Measurements from ENCODE around the gene TMBIM1.
A peak's percentile ranks its signal among the peaks of the same experiment; 100 is the strongest.

Gene TMBIM1

DNA sequence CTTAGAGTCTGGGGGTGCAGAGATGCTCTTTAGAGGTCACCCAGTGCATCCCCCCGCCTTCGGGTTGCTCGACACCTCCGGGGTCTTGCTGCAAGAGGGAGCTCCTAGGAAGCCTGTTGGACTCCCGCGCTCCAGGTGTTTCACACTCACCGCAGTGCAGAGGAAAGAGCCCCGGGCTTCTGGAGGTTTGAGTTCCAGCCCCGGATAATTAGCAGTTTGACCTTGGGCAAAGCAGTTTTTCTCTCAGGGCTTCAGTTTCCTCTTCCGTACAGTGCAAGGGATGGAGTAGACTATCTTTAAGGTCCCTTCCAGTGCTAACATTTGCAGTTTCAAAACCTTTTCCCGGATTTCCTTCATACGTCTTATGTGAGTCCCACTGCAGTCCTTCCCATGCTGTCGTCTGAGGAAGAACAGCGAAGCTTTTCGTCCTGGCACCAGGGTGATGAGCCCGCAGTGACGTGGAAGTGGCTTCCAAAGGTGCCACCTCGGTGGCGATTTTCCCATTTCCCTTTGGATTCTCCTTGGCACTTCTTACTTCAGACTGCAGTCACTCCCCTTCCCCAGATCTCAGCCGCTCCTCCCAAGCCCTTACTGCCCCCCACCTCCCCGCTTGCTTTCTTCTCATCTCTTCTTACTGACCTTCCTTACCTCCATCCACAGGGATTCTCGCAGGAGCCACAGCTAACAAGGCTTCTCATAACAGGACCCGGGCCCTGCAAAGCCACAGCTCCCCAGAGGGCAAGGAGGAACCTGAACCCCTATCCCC, 21.4 kb downstream of the TMBIM1 start:
- peak overlapping the region; percentile 39 to 82 for H3K27ac ChIP-seq
- no peak for TF ChIP-seq CTCF (IDR thresholded peaks at IDR 0.05)

DNA sequence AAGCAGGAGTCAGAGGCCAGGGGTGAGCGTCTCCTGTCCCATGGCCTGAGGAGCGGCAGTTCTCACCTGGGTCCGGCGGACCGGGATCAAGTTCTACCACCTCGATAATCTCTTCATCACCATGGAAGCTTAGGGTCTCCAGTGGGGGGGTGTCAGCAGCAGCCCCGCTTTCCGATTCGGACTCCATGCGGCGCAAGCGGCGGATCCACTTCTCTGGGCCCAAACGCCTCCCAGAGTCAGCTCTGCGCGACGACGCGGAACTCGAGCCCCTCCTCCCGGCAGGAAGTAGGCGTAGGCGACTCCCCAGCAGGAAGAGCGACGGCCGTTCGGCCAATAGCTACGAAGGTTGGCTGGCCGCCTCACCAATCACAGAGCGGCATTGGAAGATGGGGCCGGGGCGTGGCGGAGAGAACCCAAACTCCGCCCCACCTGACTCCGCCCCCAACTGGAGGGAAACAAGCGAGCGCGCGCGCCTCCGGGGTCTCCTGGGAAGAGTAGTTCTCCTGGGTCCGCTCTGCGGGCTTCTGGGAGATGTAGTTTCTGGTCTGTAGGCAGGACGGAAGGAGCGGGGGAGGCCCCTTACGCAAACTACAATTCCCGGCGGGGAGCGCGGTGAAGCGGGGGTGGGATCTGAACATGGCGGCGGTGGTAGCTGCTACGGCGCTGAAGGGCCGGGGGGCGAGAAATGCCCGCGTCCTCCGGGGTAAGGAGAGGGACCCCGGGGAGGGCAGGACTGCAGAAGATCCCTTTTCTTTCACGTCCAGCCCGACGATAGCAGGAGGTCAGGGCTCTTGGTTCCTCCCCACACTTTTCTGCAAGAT, 22.2 kb downstream of the TMBIM1 start, which contains the start of the genes AAMP and PNKD:
Gene AAMP, minus strand, starts transcription at position 238 of the 821 bp plus-strand sequence. Its CDS starts 51 bp downstream, at position 187.
Gene PNKD, plus strand, starts transcription at position 620 of the 821 bp plus-strand sequence. Its CDS starts 17 bp downstream, at position 637.
- peak; percentile 100 for DNase-seq (ENCODE audit: low spot score)
- no peak for TF ChIP-seq CTCF (IDR thresholded peaks at IDR 0.05)
- Histone ChIP-seq H3K4me3 (peak within 1 kb of the TSS; percentile 93), H3K27ac (peak within 1 kb of the TSS; percentile 80 to 92)

More for the DNA sequence above, 21.4 kb downstream of the TMBIM1 start:
- peak overlapping the region; percentile 84 for H3K4me3 ChIP-seq
- DNase-seq (ENCODE audit: low spot score) = no peak

- DNase-seq (ENCODE audit: low spot score) = no peak
- Histone ChIP-seq H3K4me3 (no peak overlapping the region), H3K27ac (no peak overlapping the region)
- TF ChIP-seq CTCF (IDR thresholded peaks at IDR 0.05) = no peak
These were observed 25.0 kb downstream of the TMBIM1 start for GRCh38 chr2:218267259-218267658.

DNA sequence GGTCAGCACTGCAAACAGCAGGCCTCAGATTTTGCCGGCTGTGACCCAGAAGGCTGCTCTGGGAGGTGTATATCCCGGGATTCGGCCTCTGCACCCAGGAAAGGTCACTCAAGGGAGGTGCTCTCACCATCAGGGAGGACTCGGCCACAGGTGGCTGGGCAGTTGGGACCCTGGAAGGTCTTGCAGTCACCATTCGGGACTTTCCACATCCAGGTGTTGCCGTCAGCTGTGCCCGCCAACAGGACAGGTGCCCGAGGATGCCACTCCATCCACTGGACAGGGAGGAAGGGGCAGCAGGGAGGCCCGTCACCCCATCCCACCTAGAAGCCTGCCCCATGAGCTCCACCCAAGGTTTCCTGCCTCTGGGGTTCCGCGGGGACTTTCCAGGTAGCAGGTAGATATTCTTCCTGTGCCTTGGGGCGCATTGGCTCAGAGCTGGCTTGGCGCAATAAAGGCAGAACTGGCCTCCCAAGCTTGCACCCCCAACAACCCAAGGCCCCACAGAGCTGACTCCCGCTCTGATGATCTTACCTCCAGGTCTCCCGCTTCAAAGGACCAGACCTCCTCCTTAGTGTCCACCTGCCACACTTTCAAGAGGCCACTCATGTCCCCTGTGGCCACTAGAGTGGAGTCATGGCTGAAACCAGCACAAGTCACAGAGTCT, 25.9 kb downstream of the TMBIM1 start:
- Histone ChIP-seq H3K4me3 (no peak overlapping the region), H3K27ac (no peak overlapping the region)
- no peak for DNase-seq (ENCODE audit: low spot score)
- no peak for TF ChIP-seq CTCF (IDR thresholded peaks at IDR 0.05)

GRCh38 chr2:218265626-218266025, 26.7 kb downstream of the TMBIM1 start:
- no peak for TF ChIP-seq CTCF (IDR thresholded peaks at IDR 0.05)
- Histone ChIP-seq H3K4me3 (no peak overlapping the region), H3K27ac (no peak overlapping the region)
- no peak for DNase-seq (ENCODE audit: low spot score)

GRCh38 chr2:218264773-218265561, 27.3 kb downstream of the TMBIM1 start:
- TF ChIP-seq CTCF (IDR thresholded peaks at IDR 0.05) = no peak
- DNase-seq (ENCODE audit: low spot score) = no peak
- no peak overlapping the region for H3K4me3 ChIP-seq
- peak overlapping the region in 1 of 2 donors; percentile 54 for H3K27ac ChIP-seq
